HG02852 (cell line): ENCODE results near the gene RSPH4A.
"Not testable (repeated sequence)": the region's sequence is repeated elsewhere in the genome, so short reads cannot be mapped to it uniquely, and the experiment has no call there.

Experiments
- ATAC-seq: cut with Tn5 transposase; IDR thresholded peaks from one replicate; pipeline ENCODE4 v1.9.1; 2021; ENCODE audit warnings: mild to moderate bottlenecking, moderate library complexity; ENCODE audit not compliant: unreplicated experiment

The RSPH4A gene

DNA sequence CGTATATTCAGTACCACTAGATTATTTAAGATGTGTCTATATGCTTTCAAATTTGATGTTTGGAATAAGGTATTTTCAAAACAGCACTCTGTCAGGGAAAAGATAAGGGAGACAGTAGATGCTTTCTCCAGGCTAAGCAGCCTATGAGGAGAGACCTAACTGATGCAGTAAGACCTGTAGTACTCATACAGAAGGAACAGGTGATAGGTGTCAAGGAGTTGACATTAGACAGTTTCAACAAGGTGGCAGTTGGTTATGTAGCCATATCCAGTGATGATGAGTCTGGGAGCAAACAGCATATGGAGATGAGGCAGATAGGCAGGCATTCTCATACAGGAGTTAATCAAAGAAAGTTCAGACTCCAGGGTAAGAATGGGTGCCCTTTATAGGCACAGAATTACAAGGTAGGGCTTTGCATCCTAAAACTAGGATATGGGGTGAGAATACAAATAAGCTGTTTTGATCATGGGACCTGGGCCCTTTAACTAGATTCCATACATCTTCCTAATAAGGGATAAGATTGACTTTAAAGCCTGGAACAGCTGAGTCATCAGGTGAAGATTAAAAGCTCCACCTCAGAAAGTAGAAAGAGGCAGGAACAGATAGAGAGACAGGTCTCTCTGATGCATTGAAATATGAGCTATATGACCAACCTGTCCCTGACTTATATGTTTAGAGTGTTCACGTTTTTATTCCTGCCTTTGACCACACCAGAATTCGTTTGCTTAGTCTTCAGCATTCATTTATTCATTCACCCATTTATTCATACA, 7.9 kb downstream of the RSPH4A start:
- ATAC-seq = no peak

DNA sequence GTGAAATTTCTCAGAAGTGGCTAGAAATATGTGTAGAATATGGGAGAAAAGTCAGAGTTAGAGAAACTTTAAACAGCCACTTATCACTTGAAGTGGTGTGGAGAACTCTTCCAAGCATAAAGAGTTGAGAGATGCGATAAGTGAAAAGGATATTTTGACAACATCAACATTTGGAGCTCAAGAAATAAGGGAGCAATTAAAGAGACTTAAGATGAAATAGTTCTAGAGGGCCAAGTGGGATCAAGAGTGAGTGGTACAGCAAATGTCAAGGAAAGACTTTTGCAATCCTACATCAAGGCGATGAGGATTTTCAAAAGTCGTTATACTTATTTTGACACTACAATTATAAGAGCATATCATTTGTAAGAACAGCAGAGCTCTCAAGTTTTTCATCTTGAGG, 9.6 kb downstream of the RSPH4A start:
- ATAC-seq = no peak

GRCh38 chr6:116629563-116629981, 13.3 kb downstream of the RSPH4A start:
- no peak for ATAC-seq

DNA sequence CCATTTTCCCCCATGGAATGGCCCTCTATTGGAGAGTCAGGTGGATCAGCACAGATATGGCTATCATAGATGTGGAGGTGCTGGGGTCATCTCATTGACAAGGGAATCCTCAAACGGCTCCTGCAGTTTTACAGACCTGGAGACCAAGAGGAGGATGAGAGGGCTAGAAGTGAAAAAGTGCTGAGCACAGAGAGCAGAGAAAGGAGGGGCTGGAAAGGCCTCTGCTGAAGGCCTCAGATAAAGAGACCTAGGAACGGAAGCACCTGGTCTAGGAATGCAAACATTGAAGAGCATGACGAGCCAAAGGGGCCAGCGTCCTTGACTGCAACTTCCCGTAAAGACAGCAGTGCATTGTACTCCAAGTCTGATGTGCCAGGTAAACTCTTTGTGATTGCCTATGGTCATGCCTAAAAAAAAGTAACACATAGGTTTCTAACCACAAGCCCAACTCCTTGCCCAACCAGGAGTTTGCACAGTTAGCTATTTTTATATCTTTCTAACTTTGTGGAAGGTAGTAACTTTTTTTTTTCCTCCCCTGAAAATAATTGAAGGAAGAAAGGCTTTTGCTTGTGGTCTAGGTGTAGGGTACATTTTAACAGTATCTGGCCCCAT, 15.2 kb downstream of the RSPH4A start:
- ATAC-seq = peak; percentile 72

DNA sequence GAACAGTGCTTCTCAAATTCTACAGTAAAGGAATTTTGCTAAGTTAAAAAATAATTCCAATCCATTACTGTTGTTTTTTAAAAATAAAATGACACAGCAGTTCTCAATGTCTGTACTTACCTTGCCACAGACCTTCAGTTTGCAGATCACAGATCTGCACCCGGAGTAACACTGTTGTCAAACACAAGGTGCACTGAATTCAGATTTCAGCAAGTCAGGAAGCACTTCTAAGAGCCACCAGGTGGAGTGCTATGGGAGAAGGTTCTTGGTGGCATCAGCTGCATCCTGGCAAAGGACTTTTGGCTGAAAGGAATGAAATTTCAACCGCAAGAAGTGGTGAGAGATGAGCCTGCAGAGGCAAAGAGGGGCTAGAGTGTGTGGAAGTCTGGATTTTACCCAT, 17.4 kb downstream of the RSPH4A start:
- ATAC-seq = no peak

DNA sequence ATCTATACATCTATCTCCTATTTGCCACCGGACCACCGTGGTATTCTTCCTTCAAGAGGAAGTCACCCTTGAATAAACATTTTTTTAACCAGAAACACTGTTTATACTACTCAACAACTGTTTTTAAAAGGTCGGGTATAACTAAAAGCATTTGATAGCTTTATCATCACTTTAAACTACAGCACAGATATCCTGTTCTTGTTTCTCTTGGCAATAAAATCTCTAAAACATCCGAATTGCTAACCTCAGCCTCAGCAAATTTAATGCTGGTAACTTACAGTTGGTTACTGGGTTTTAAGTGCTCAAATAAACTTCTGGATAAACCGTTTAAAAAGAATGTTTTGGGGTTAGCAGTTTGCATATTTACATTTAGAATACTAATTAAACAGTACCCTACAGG, 31.9 kb downstream of the RSPH4A start:
- ATAC-seq = no peak

- ATAC-seq = no peak
Observed at GRCh38 chr6:116649129-116649528, 32.9 kb downstream of the RSPH4A start.

GRCh38 chr6:116651916-116652315, 35.6 kb downstream of the RSPH4A start:
- ATAC-seq = no peak

- ATAC-seq = no peak
Observed at GRCh38 chr6:116661594-116661993, 45.3 kb downstream of the RSPH4A start.

DNA sequence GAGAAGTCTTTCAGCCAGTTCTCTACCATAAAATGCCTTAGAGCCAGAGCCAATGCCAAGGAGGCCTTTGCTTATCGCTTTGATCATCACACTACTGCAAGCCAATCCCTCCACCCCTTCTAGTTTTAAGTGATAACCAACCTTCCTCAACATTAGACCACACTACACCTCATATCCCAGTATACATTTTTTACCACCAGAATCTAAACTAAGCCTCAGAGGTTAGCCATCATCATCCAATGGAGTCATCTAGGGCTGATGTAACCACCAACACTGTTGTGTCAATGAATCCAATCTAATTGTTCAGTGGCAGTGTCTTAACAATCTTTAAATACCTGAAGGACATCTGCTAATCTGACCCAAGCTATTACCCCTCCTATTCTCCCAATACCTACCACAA, 45.9 kb downstream of the RSPH4A start:
- ATAC-seq = no peak

DNA sequence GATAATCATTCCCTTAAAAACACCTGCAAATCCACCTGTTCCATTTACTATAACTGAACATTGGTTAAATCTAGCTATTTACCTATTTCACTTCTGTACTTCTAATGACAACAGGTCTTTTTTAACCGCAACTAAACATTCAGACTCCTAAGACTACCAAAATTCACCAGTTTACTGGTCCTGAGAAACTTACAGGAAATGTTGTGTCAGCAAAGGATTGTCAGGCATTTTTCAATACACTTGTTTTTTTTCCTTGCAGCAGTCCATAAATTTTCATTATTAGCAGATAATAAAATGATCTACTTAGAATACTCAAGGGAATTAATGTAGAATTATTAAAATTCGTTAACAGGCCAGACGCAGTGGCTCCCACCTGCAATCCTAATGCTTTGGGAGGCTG, 47.0 kb downstream of the RSPH4A start:
- ATAC-seq = no peak

DNA sequence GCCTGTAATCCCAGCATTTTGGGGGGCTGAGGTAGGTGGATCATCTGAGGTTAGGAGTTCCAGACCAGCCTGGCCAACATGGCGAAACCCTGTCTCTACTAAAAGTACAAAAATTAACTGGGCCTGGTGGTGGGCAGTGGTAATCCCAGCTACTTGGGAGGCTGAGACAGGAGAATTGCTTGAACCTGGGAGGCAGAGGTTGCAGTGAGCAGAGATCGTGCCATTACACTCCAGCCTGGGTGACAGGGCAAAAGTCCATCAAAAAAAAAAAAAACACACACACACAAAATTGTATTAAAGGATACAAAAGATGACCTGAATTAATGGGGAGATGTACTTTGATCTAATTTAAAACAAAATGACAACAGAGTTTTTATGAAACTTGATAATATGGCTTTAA, 47.9 kb downstream of the RSPH4A start:
- not testable (repeated sequence) for ATAC-seq

DNA sequence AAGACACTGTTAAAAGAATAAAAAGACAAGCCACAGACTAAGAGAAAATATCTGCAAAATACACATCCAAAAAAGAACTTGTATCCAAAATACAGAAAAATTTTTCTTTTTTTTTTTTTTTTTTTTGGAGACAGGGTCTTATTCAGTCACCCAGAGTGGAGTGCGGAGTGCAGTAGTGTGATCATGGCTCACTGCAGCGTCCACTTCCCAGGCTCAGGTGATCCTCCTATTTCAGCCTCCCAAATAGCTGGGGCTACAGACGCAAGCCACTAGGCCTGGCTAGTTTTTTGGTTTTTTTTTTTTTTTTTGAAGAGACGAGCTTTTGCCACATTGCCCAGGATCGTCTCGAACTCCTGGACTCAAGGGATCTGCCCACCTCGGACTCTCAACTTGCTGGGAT, 49.2 kb downstream of the RSPH4A start:
- ATAC-seq = no peak

DNA sequence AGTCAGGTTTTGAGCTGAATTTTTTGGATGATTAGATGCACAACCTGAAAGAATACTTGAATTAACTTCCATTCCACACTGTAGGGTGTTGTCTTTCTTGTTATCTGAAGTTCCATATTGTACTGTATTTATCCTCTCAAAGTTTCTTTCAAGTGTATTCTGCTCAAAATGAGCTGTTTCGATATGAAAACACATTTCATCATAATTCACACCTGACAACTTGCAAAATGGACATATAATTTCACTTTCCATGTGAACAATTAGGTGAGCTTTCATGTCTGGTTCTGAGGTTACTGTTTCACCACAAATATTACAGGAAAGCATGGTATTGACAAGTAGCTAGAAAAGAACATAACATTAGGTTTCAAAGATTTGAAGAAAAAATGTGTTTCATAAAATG, 50.6 kb downstream of the RSPH4A start:
- ATAC-seq = peak; percentile 41

DNA sequence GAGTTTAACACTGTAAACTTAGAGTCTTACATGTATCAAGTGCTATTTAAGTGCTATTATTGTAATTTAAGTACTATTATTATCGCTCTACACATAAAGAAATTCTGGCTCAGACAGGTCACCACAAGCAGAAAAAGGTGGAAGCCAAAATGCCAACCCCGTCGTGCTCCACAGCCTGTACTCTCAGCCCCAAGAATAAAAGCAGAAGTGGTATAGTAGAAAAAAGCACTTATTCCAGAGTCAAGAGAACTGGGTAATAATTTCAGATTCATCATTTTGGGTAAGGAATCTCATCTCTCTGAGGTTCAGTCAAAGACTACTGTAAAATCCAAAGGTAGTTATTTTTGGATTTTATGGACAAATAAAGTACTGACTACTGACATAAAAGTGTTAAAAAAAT, 51.3 kb downstream of the RSPH4A start:
- no peak for ATAC-seq

DNA sequence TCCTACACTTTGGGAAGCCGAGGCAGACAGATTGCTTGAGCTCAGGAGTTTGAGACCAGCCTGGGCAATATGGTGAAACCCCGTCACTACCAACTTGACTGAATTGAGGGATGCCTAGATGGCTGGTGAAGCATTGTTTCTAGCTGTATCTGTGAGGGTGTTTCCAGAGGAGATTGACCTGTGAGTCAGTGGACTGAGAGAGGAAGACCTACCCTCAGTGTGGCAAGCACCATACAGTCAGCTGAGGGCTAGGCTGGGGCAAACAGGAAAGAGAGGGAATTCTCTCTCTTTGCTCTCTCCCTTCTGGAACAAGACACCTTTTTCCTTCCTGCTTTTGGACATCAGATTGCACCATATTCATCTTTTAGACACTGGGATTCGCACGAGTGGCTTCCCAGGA, 56.0 kb downstream of the RSPH4A start:
- ATAC-seq = no peak

GRCh38 chr6:116676021-116676420, 59.7 kb downstream of the RSPH4A start:
- no peak for ATAC-seq

- peak; percentile 93 for ATAC-seq
Observed at GRCh38 chr6:116680880-116681672, 64.8 kb downstream of the RSPH4A start, which contains the start of gene KPNA5. KPNA5 (plus strand) TSS chr6:116681211; CDS start chr6:116681335, 124 bp downstream.

DNA sequence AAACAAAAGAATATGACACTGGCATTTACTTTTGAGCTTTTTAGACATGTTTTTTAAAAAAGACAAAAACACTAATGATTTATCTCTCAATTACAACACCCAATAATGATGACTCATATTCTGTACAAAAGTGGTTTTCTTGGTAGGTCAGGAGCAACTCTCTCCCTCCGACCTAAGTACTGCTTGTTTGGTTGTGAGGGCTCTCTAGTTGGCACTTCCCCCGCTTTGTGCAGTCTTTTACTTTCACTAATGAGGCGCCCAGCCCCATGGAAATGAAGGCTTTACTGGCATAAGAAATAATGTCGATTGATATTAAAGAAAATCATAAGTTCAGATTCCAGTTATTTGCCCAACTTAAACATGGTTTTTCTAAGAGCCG, 66.0 kb downstream of the RSPH4A start:
- peak; percentile 12 for ATAC-seq
